ENCODE results near the gene MMP20.

- TF ChIP-seq POLR2A (IDR thresholded peaks at IDR 0.05; ENCODE audit: extremely low read depth, insufficient read length): no peak
- TF ChIP-seq CTCF (IDR thresholded peaks at IDR 0.05; ENCODE audit: low read depth, low read length): no peak
Measured at GRCh38 chr11:102623128-102623527, 2.0 kb downstream of the MMP20 start.

All from NB4 (cell line).